GM12891 (cell line): Measurements from ENCODE around the gene ATP13A2.

Experiments used
- POLR2A ChIP-seq: IDR thresholded peaks from 2 replicates; pipeline ENCODE4 v1.6.1; 2011; ENCODE audit warnings: low read depth, low read length, control low read depth
- POLR2AphosphoS5 ChIP-seq: IDR thresholded peaks from 2 replicates; pipeline ENCODE4 v1.6.1; 2011; ENCODE audit warnings: low read depth, low read length, control low read depth
- POU2F2 ChIP-seq: IDR thresholded peaks from 2 replicates; pipeline ENCODE4 v1.6.1; 2011; ENCODE audit warnings: low read depth, mild to moderate bottlenecking, control low read depth, low read length, moderate library complexity
- TAF1 ChIP-seq: IDR thresholded peaks from 2 replicates; pipeline ENCODE4 v1.6.1; 2011; ENCODE audit warnings: low read depth, low read length, control low read depth

DNA sequence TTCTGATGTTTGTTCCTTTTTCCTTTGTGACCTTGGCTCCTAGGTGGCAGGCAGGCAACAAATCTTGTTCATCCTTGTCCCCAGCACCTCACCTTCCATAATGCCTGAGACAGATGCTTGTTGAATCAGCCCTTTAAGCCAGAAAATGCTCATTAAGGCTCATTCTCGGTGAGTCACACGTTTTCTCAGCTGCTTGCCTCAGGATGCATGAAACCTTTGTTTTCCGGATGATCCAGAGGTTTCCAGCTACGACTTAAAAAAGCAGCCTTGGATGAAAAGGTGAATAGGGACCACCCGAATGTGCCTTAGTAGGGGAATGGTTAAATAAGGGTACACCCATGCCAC is 4.6 kb upstream of the ATP13A2 start:
- TF ChIP-seq POLR2A (no peak), TAF1 (no peak), POU2F2 (no peak), POLR2AphosphoS5 (no peak)
